K562 (cell line): ENCODE results near the gene ERGIC1. TPM values are rescaled to one million over a fixed set of nuclear protein-coding genes. Genes with fewer than 3 reads are reported as not detected.

Source experiments
- ATAC-seq: fragments of 200-7000 bp; cut with Tn5 transposase; 3 replicates; pipeline ENCODE4 v1.9.1; 2020; ENCODE audit warnings: moderate library complexity
- BruUV-seq: library from RNA; stranded (reverse); fragments of 400-500 nt; replicated peaks from 2 replicates; lab custom pipeline; 2021; lab: Mats Ljungman, UMichigan
- CTCF ChIA-PET: fragments of 300-600 bp; formaldehyde crosslinking; extraction: SDS; loops from one replicate; lab custom pipeline; 2021; ENCODE audit warnings: low intra/inter-chr PET ratio; lab: Yijun Ruan, JAX
- POLR2A ChIA-PET: fragments of 300-600, 350-650 bp; sonication (Branson Sonifier 250); formaldehyde crosslinking; extraction: SDS; loops from one replicate; lab custom pipeline; 2021; ENCODE audit warnings: antibody characterized with exemption, inconsistent platforms; lab: Yijun Ruan, JAX
- DNase-seq, 4 experiments: peaks; one replicate each; pipeline versions ENCODE4 v3.0.0 to v3.0.0-alpha.2; 2011 to 2018; ENCODE audit warnings: low spot score in 3 of 4, mixed read lengths in 3 of 4; ENCODE audit errors: extremely low read depth in 1 of 4
- FAIRE-seq: peaks from 2 replicates; lab custom pipeline; 2011; peaks lifted over from hg19 to GRCh38; lab: Jason Lieb, UNC
- H2AFZ ChIP-seq: 2 replicates; pipeline ENCODE4 v1.6.0; 2011; ENCODE audit warnings: low read depth, low read length, control low read depth, inconsistent platforms
- H3K27ac ChIP-seq: fragments of 200-600 bp; 3 replicates; pipeline ENCODE4 v1.8.0; 2011; ENCODE audit warnings: low read depth, mild to moderate bottlenecking, control low read depth, inconsistent platforms, low read length, moderate library complexity, mixed read lengths; ENCODE audit errors: extremely low read depth
- H3K27me3 ChIP-seq, 2 experiments: fragments of 300-600 bp in 1 of 2; 2 replicates in 1 of 2; 3 replicates in 1 of 2; pipeline versions ENCODE4 v1.6.0 to v1.8.0; 2011; ENCODE audit warnings: inconsistent platforms in 2 of 2, low read length in 2 of 2, mild to moderate bottlenecking in 1 of 2, mixed read lengths in 1 of 2, moderate library complexity in 1 of 2; ENCODE audit not compliant: control insufficient read depth in 2 of 2, insufficient read depth in 2 of 2
- H3K36me3 ChIP-seq: fragments of 300-600 bp; 3 replicates; pipeline ENCODE4 v1.8.0; 2011; ENCODE audit warnings: mild to moderate bottlenecking, low read length, inconsistent platforms; ENCODE audit not compliant: control insufficient read depth, insufficient read depth
- H3K4me1 ChIP-seq, 2 experiments: fragments of 200-600 bp in 1 of 2; replicated peaks in 1 of 2; 2 replicates in 1 of 2; 3 replicates in 1 of 2; pipeline versions ENCODE4 v1.5.1 to v1.8.0; 2011; ENCODE audit warnings: inconsistent platforms in 2 of 2, low read length in 2 of 2, mild to moderate bottlenecking in 1 of 2, mixed read lengths in 1 of 2, moderate library complexity in 1 of 2; ENCODE audit not compliant: control insufficient read depth in 2 of 2, insufficient read depth in 2 of 2
- H3K4me2 ChIP-seq: 2 replicates; pipeline ENCODE4 v1.6.1; 2011; ENCODE audit warnings: low read length, control low read depth, inconsistent platforms, mixed read lengths; ENCODE audit not compliant: insufficient read depth
- H3K4me3 ChIP-seq: fragments of 200-600 bp; sonication (generic), shearing (Covaris generic); 2 replicates; pipeline ENCODE4 v1.5.1; 2016; ENCODE audit warnings: control low read depth, inconsistent platforms
- H3K79me2 ChIP-seq: fragments of 200-600 bp; 3 replicates; pipeline ENCODE4 v1.8.0; 2011; ENCODE audit warnings: low read length, inconsistent platforms; ENCODE audit not compliant: control insufficient read depth, insufficient read depth
- H3K9ac ChIP-seq, 2 experiments: 2 replicates each; pipeline versions ENCODE4 v1.6.0 to v1.6.1; 2011; ENCODE audit warnings: low read depth in 2 of 2, low read length in 2 of 2, control low read depth in 1 of 2, inconsistent platforms in 1 of 2, mild to moderate bottlenecking in 1 of 2, mixed read lengths in 1 of 2; ENCODE audit not compliant: insufficient read depth in 1 of 2
- H3K9me1 ChIP-seq: one replicate; pipeline ENCODE4 v1.6.0; 2011; ENCODE audit warnings: inconsistent platforms, mild to moderate bottlenecking, low read length, moderate library complexity; ENCODE audit not compliant: control insufficient read depth, insufficient read depth
- H3K9me3 ChIP-seq: replicated peaks from 2 replicates; pipeline ENCODE4 v1.5.1; 2011; ENCODE audit warnings: low read depth, low read length, inconsistent platforms; ENCODE audit not compliant: control insufficient read depth, insufficient read depth
- H4K20me1 ChIP-seq: replicated peaks from 2 replicates; pipeline ENCODE4 v1.6.1; 2011; ENCODE audit warnings: low read length, inconsistent platforms, mixed read lengths; ENCODE audit not compliant: control insufficient read depth, insufficient read depth
- ASH1L ChIP-seq: fragments of 450-650 bp; IDR thresholded peaks from 2 replicates; pipeline ENCODE4 v1.6.1; 2018; ENCODE audit warnings: borderline replicate concordance, mild to moderate bottlenecking, low read depth; ENCODE audit not compliant: partially characterized antibody
- GABPB2 ChIP-seq: fragments of 250-450 bp; sonication (Bioruptor Pico); conservative IDR thresholded peaks from 2 replicates; pipeline ENCODE4 v1.5.1; 2021; ENCODE audit warnings: mild to moderate bottlenecking
- GTF2A2 ChIP-seq: IDR thresholded peaks from 2 replicates; pipeline ENCODE4 v1.6.1; 2016; ENCODE audit warnings: mild to moderate bottlenecking, missing genetic modification characterization, missing compliant biosample characterization
- HDAC2 ChIP-seq: fragments of 450-650 bp; IDR thresholded peaks from 2 replicates; pipeline ENCODE4 v1.6.1; 2016; ENCODE audit warnings: mild to moderate bottlenecking
- HMGXB4 ChIP-seq: sonication (generic); formaldehyde crosslinking; IDR thresholded peaks from 2 replicates; pipeline ENCODE4 v1.8.1; 2023; ENCODE audit warnings: mild to moderate bottlenecking, missing genetic modification reagents
- JUND ChIP-seq, 2 experiments: IDR thresholded peaks; 2 replicates in 1 of 2; 3 replicates in 1 of 2; pipeline ENCODE4 v1.6.1; 2011; ENCODE audit warnings: borderline replicate concordance in 2 of 2, low read depth in 2 of 2, low read length in 2 of 2, improper control_type of control experiment in 1 of 2, missing biosample characterization in 1 of 2, missing genetic modification characterization in 1 of 2, missing genetic modification reagents in 1 of 2
- NFIC ChIP-seq: fragments of 450-650 bp; IDR thresholded peaks from 2 replicates; pipeline ENCODE4 v1.6.1; 2017; ENCODE audit warnings: mild to moderate bottlenecking, inconsistent platforms
- RBM25 ChIP-seq: fragments of 200-400 bp; formaldehyde crosslinking; IDR thresholded peaks from 2 replicates; pipeline ENCODE4 v1.6.1; 2018; ENCODE audit warnings: low read length, low read depth, moderate library complexity; ENCODE audit not compliant: severe bottlenecking
- RCOR1 ChIP-seq, 2 experiments: IDR thresholded peaks; 2 replicates each; pipeline ENCODE4 v1.6.1; 2012; ENCODE audit warnings: low read depth in 2 of 2, low read length in 2 of 2, borderline replicate concordance in 1 of 2, improper control_type of control experiment in 1 of 2
- SAP30 ChIP-seq: fragments of 200-600 bp; sonication (generic); IDR thresholded peaks from 2 replicates; pipeline ENCODE4 v1.6.1; 2012; ENCODE audit warnings: borderline replicate concordance, low read depth, mild to moderate bottlenecking, moderate library complexity, low read length, control low read depth, inconsistent platforms; ENCODE audit not compliant: insufficient read depth, poor library complexity, severe bottlenecking
- SMARCA5 ChIP-seq: fragments of 450-650 bp; IDR thresholded peaks from 2 replicates; pipeline ENCODE4 v1.6.1; 2016
- XRCC4 ChIP-seq: IDR thresholded peaks from one replicate; pipeline ENCODE4 v1.6.1; 2011; ENCODE audit not compliant: insufficient read depth, insufficient read length; ENCODE audit errors: extremely low read depth
- YBX1 ChIP-seq: fragments of 450-650 bp; IDR thresholded peaks from 2 replicates; pipeline ENCODE4 v1.7.1; 2016; ENCODE audit warnings: mild to moderate bottlenecking
- ZNF212 ChIP-seq: fragments of 450-650 bp; formaldehyde crosslinking; IDR thresholded peaks from 2 replicates; pipeline ENCODE4 v1.4.0; 2020; ENCODE audit warnings: mild to moderate bottlenecking
- ZNF586 ChIP-seq: fragments of 450-650 bp; formaldehyde crosslinking; conservative IDR thresholded peaks from 2 replicates; pipeline ENCODE4 v1.4.0; 2020; ENCODE audit warnings: mild to moderate bottlenecking, moderate library complexity
- ZNF766 ChIP-seq: fragments of 200-800 bp; sonication (Bioruptor generic); conservative IDR thresholded peaks from 2 replicates; pipeline ENCODE4 v1.6.1; 2016; ENCODE audit warnings: missing genetic modification characterization, missing compliant biosample characterization
- ZSCAN32 ChIP-seq: fragments of 450-650 bp; formaldehyde crosslinking; IDR thresholded peaks from 2 replicates; pipeline ENCODE4 v1.4.0; 2020; ENCODE audit warnings: mild to moderate bottlenecking, moderate library complexity
- WGBS: fragments of 100-300 bp; shearing (Covaris generic); methylation state at CpG from one replicate; pipeline ENCODE4 v1.1.6; 2016; ENCODE audit warnings: low coverage, mixed read lengths; ENCODE audit not compliant: insufficient coverage; ENCODE audit errors: missing lambda C conversion rate; 5-methylcytosine and 5-hydroxymethylcytosine counted together
- in situ Hi-C: fragments of 300-500 bp; cut with MboI; formaldehyde crosslinking; loops from 4 replicates; pipeline ENCODE4 v1.15.0; 2018; ENCODE audit warnings: inconsistent platforms, mixed read lengths
- intact Hi-C: fragments of 100-400 bp; cut with micrococcal nuclease; formaldehyde crosslinking; loops from 2 replicates; pipeline ENCODE4 v1.14.2; 2022
- polyA plus RNA-seq, 8 experiments: library from polyadenylated mRNA; depleted of rRNA in 4 of 8; stranded (reverse) in 5 of 8; unstranded in 3 of 8; fragments of >200 nt; fragmentation: Nextera tagmentation in 2 of 8; fragmentation: Illumina TruSeq in 1 of 8; extraction: Ambion mirVana in 2 of 8; extraction: Trizol in 1 of 8; gene quantifications; 2 replicates each; pipeline versions ENCODE4 v1.2.1 to v1.2.3, GENCODE V29; 2011 to 2014; ENCODE audit warnings: inconsistent platforms in 1 of 8, missing spikeins in 1 of 8
- total RNA-seq, 7 experiments: library from RNA; depleted of rRNA in 6 of 7; stranded (reverse); fragments of >200 nt in 6 of 7; fragmentation: Illumina TruSeq in 2 of 7; extraction: Trizol in 2 of 7; gene quantifications; 2 replicates each; pipeline versions ENCODE4 v1.2.1 to v1.2.3, GENCODE V29; 2011 to 2021; ENCODE audit warnings: low replicate concordance in 1 of 7
- TF ChIP-seq, protein P1 (sequence below), 3 experiments: IDR thresholded peaks in 2 of 3; conservative IDR thresholded peaks in 1 of 3; 2 replicates each; pipeline ENCODE4 v1.5.1; 2011 to 2012; ENCODE audit warnings: low read length in 3 of 3, mild to moderate bottlenecking in 3 of 3, control low read depth in 2 of 3, improper control_type of control experiment in 1 of 3, inconsistent platforms in 1 of 3, low read depth in 1 of 3, mixed read lengths in 1 of 3, moderate library complexity in 1 of 3; ENCODE audit not compliant: insufficient read depth in 2 of 3

Gene ERGIC1
- total and polyA plus RNA-seq, 9 of the 15 experiments (the other 6 are each of a cell fraction or from before 2014, with no cell fraction given), result 5.5 to 68.4 (median 36.4) TPM

DNA sequence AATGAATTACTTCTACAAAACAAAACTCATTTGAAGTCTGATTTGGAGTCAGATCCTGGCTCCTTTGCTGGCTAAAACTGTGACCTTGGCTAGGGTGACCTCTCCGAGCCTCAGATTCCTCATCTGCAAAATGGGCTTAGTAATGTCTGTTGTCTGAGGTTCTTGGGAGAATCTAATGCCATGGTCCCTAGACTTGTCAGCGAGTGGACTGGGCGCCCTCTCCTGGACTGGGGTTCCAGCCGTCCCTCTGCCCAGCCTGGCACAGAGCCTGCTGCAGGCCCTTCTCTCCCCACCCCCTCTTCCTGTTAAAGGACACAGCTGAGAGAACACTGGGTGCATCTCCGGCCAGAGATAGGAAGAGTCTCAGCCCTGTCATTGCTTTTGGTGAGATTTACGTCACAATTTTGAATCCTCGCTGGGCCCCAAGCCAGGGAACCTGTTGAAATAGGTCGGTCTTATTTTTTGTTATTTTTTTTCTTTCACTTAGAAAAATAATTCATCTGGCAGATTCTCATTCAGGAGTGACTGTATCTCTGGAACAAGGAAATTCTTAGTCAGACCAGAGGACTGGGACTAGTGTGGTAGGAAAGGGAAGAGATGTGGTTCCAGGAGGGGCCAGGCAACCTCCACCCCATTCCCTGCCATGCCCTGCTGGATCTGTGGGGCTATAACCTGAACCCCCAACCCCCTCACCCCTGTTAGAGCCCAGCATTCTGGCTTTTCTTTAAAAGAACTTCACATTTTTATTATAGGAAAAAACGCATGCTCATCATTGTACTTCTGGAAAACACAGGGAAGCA lies 77.0 kb downstream of the ERGIC1 start:
- Histone ChIP-seq H2AFZ (no peak overlapping the region), H3K27ac (no peak overlapping the region), H3K4me3 (no peak overlapping the region), H3K4me2 (no peak overlapping the region), H3K36me3 (peaks cover 36% of the 10 kb centered on the region; the same call in 1 of the 3 replicates), H3K27me3 (no peaks in the 10 kb centered on the region), H3K9ac (no peak overlapping the region), H3K79me2 (no peaks in the 10 kb centered on the region), H4K20me1 (no peaks in the 10 kb centered on the region), H3K9me3 (no peaks in the 10 kb centered on the region), H3K9me1 (no peaks in the 10 kb centered on the region), H3K4me1 (no peaks in the 10 kb centered on the region; a peak in 1 of 5 replicates)
- 87% methylated on average over 9 of the region's 9 CpGs for WGBS
- ATAC-seq (peak; percentile 53), DNase-seq (peak in 2 of 4 experiments; percentile 22), FAIRE-seq (no peak)
- intact Hi-C loops, result no loop called here
- no TSS peak for BruUV-seq
- in situ Hi-C loops, result no loop called here
- CTCF ChIA-PET, result interaction anchor here (1.3 kb wide), 1 partner anchor 141 kb away, joined by 4 read pairs; no protein-coding TSS in a partner anchor
- POLR2A ChIA-PET, result no interaction called here
- TF ChIP-seq ZNF586 (CRISPR knock-in tag) (no peak), GTF2A2 (no peak), YBX1 (no peak), JUND (IDR thresholded peaks at IDR 0.05; ENCODE audit: borderline replicate concordance, low read depth, low read length) (no peak), JUND (tag; IDR thresholded peaks at IDR 0.05; ENCODE audit: borderline replicate concordance, low read depth, low read length) (no peak), ZSCAN32 (no peak), SMARCA5 (peak; percentile 38; the same call in 1 of the 2 replicates), SAP30 (no peak), ZNF766 (CRISPR knock-in tag) (no peak), RCOR1 (IDR thresholded peaks at IDR 0.05; ENCODE audit: borderline replicate concordance in 1 of 2, low read depth in 2 of 2, low read length in 2 of 2) (0 out of 4 replicates have a peak, but pooled peaks of 1 of the 2 experiments have one; percentile 18), RBM25 (peak; percentile 71), ZNF212 (no peak), HDAC2 (0 out of 2 replicates have a peak, but pooled peaks have one; percentile 29), NFIC (peak; percentile 18; the same call in 1 of the 2 replicates), GABPB2 (CRISPR knock-in tag) (no peak), ASH1L (no peak), HMGXB4 (CRISPR knock-in tag) (no peak), XRCC4 (no peak)
- TF ChIP-seq, protein P1, sequence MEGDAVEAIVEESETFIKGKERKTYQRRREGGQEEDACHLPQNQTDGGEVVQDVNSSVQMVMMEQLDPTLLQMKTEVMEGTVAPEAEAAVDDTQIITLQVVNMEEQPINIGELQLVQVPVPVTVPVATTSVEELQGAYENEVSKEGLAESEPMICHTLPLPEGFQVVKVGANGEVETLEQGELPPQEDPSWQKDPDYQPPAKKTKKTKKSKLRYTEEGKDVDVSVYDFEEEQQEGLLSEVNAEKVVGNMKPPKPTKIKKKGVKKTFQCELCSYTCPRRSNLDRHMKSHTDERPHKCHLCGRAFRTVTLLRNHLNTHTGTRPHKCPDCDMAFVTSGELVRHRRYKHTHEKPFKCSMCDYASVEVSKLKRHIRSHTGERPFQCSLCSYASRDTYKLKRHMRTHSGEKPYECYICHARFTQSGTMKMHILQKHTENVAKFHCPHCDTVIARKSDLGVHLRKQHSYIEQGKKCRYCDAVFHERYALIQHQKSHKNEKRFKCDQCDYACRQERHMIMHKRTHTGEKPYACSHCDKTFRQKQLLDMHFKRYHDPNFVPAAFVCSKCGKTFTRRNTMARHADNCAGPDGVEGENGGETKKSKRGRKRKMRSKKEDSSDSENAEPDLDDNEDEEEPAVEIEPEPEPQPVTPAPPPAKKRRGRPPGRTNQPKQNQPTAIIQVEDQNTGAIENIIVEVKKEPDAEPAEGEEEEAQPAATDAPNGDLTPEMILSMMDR (IDR thresholded peaks at IDR 0.05 in 2 of 3, conservative IDR thresholded peaks at IDR 0.05 in 1 of 3; ENCODE audit: insufficient read depth in 2 of 3, low read depth in 1 of 3, low read length in 3 of 3), result peak; percentile 11 to 24 (median 16); a peak in 1 of 6 replicates
